GM23248 (cell line): Measurements from ENCODE around the gene DCDC2. TPM values are rescaled to one million over a fixed set of nuclear protein-coding genes. Genes with fewer than 3 reads are reported as not detected.
"Not testable (repeated sequence)": the region's sequence is repeated elsewhere in the genome, so short reads cannot be mapped to it uniquely, and the experiment has no call there.

Experiments used
- DNase-seq: peaks from one replicate; pipeline ENCODE4 v3.0.0-alpha.2; 2015
- H2AFZ ChIP-seq: fragments of 200-600 bp; sonication (generic); 2 replicates; pipeline ENCODE4 v1.6.1; 2016; ENCODE audit warnings: antibody characterized with exemption
- H3F3A ChIP-seq: fragments of 200-600 bp; sonication (generic); 2 replicates; pipeline ENCODE4 v1.6.1; 2016; ENCODE audit warnings: mild to moderate bottlenecking, antibody characterized with exemption, mixed run types; ENCODE audit not compliant: insufficient read depth
- H3K27ac ChIP-seq: fragments of 200-600 bp; sonication (generic); 2 replicates; pipeline ENCODE4 v1.5.1; 2016; ENCODE audit warnings: mild to moderate bottlenecking
- H3K27me3 ChIP-seq: fragments of 200-600 bp; sonication (generic); replicated peaks from 2 replicates; pipeline ENCODE4 v1.6.1; 2016; ENCODE audit warnings: mild to moderate bottlenecking; ENCODE audit not compliant: insufficient read depth
- H3K36me3 ChIP-seq: fragments of 200-600 bp; sonication (generic); 2 replicates; pipeline ENCODE4 v1.6.1; 2016; ENCODE audit warnings: low read depth, mild to moderate bottlenecking
- H3K4me1 ChIP-seq: fragments of 200-600 bp; sonication (generic); 2 replicates; pipeline ENCODE4 v1.6.1; 2016; ENCODE audit warnings: mild to moderate bottlenecking; ENCODE audit not compliant: insufficient read depth
- H3K4me2 ChIP-seq: fragments of 200-600 bp; sonication (generic); one replicate; pipeline ENCODE4 v1.6.1; 2016; ENCODE audit warnings: mild to moderate bottlenecking; ENCODE audit not compliant: unreplicated experiment
- H3K4me3 ChIP-seq: fragments of 200-600 bp; sonication (generic); 2 replicates; pipeline ENCODE4 v1.5.1; 2016; ENCODE audit warnings: mild to moderate bottlenecking
- H3K79me2 ChIP-seq: fragments of 200-600 bp; sonication (generic); 2 replicates; pipeline ENCODE4 v1.6.1; 2016; ENCODE audit warnings: mild to moderate bottlenecking; ENCODE audit not compliant: insufficient read depth
- H3K9ac ChIP-seq: fragments of 200-600 bp; sonication (generic); 2 replicates; pipeline ENCODE4 v1.6.1; 2016; ENCODE audit warnings: mild to moderate bottlenecking
- H3K9me2 ChIP-seq: fragments of 200-600 bp; sonication (generic); 2 replicates; pipeline ENCODE4 v1.6.1; 2016; ENCODE audit warnings: mixed run types, mild to moderate bottlenecking, moderate library complexity; ENCODE audit not compliant: insufficient read depth
- H3K9me3 ChIP-seq: fragments of 200-600 bp; sonication (generic); one replicate; pipeline ENCODE4 v1.6.1; 2017; ENCODE audit warnings: low read depth
- H4K20me1 ChIP-seq: fragments of 200-600 bp; sonication (generic); 2 replicates; pipeline ENCODE4 v1.6.0; 2016; ENCODE audit not compliant: insufficient read depth
- EZH2 ChIP-seq: fragments of 200-600 bp; sonication (generic); IDR thresholded peaks from 2 replicates; pipeline ENCODE4 v1.6.1; 2018; ENCODE audit warnings: antibody characterized with exemption, mild to moderate bottlenecking; ENCODE audit not compliant: insufficient read depth, poor library complexity, severe bottlenecking
- EZH2phosphoT487 ChIP-seq: fragments of 200-600 bp; sonication (generic); IDR thresholded peaks from 2 replicates; pipeline ENCODE4 v1.6.1; 2018; ENCODE audit warnings: antibody characterized with exemption, moderate library complexity, mild to moderate bottlenecking, low read depth; ENCODE audit not compliant: insufficient read depth
- WGBS, 2 experiments: methylation state at CpG; one replicate each; pipeline ENCODE4 v1.1.6; 2015 to 2017; ENCODE audit warnings: low lambda C conversion rate in 2 of 2, low coverage in 1 of 2; ENCODE audit errors: missing lambda C conversion rate in 2 of 2; 5-methylcytosine and 5-hydroxymethylcytosine counted together
- in situ Hi-C: fragments of 300-500 bp; cut with MboI; formaldehyde crosslinking; loops from 2 replicates; pipeline ENCODE4 v1.15.0; 2020
- polyA plus RNA-seq: library from polyadenylated mRNA; unstranded; fragments of >200 nt; fragmentation: Nextera tagmentation; extraction: Ambion mirVana; gene quantifications from 2 replicates; pipeline ENCODE4 v1.2.1, GENCODE V29; 2016
- total RNA-seq: library from RNA; depleted of rRNA; stranded (reverse); fragments of >200 nt; shearing (Covaris generic); gene quantifications from 2 replicates; pipeline ENCODE4 v1.2.3, GENCODE V29; 2014

The DCDC2 gene
- total and polyA plus RNA-seq, 2 experiments from 2014 or later: not detected

- TF ChIP-seq EZH2phosphoT487 (no peak), EZH2 (no peak)
- 0 out of 2 replicates have a peak, but pooled peaks cover 5% of the 10 kb centered on the region for H3K27me3 ChIP-seq
- no peak overlapping the region for H2AFZ ChIP-seq
- DNase-seq: no peak
- H3K27ac ChIP-seq: no peak overlapping the region
- 65 to 71% methylated on average over 4 of the region's 4 CpGs for WGBS, 2 experiments
- H3K9me2 ChIP-seq: no peaks in the 10 kb centered on the region
- H3K4me1 ChIP-seq: peaks cover 16% of the 10 kb centered on the region
- no peak overlapping the region for H3K4me2 ChIP-seq
- H3K9ac ChIP-seq: no peak overlapping the region
- no peak overlapping the region for H3K4me3 ChIP-seq
- H3K9me3 ChIP-seq: no peaks in the 10 kb centered on the region
- peaks cover 38% of the 10 kb centered on the region for H3K79me2 ChIP-seq
- no peaks in the 10 kb centered on the region for H3K36me3 ChIP-seq
- in situ Hi-C loops: no loop called here
- no peaks in the 10 kb centered on the region; the same call in 1 of the 2 replicates for H3F3A ChIP-seq
- H4K20me1 ChIP-seq: no peaks in the 10 kb centered on the region
These were observed 43.6 kb upstream of the DCDC2 start for GRCh38 chr6:24401458-24401857.

GRCh38 chr6:24400045-24401039 is 42.5 kb upstream of the DCDC2 start:
- H3K4me3 ChIP-seq, H3K9ac ChIP-seq, H4K20me1 ChIP-seq, H3F3A ChIP-seq, DNase-seq, H3K4me2 ChIP-seq, H3K27ac ChIP-seq, H3K36me3 ChIP-seq, H3K9me3 ChIP-seq, H3K27me3 ChIP-seq, in situ Hi-C loops, H3K9me2 ChIP-seq: not testable (repeated sequence)
- WGBS, 2 experiments: 14 to 18% methylated on average over 17 of the region's 17 CpGs
- Histone ChIP-seq H3K4me1 (peaks cover 18% of the 10 kb centered on the region), H2AFZ (peak overlapping the region; percentile 24; the same call in 1 of the 2 replicates), H3K79me2 (peaks cover 36% of the 10 kb centered on the region)

DNA sequence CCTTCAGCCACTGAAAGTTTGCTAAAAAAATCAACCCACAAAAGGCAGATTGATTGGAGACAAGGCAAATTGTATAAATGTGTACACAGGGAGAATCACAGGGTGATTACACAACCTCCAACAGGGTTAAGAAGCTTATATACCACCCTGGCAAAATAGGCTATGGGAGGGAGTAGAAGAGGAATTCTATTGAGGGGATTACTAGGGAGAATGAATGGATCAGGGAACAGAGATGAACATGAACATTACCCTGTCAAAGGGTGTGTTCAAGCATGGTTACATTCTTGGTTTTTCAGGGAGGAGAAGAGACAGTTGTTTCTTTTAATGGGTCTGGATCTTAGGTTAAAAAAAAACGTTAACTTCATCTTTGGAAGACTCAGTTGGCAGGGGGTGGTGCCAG is 39.8 kb upstream of the DCDC2 start:
- Histone ChIP-seq H2AFZ (no peak overlapping the region), H3K4me3 (no peak overlapping the region), H4K20me1 (no peaks in the 10 kb centered on the region), H3F3A (peaks cover 16% of the 10 kb centered on the region), H3K27ac (no peak overlapping the region), H3K27me3 (0 out of 2 replicates have a peak, but pooled peaks cover 5% of the 10 kb centered on the region), H3K9me3 (no peaks in the 10 kb centered on the region), H3K9me2 (no peaks in the 10 kb centered on the region), H3K36me3 (no peaks in the 10 kb centered on the region), H3K9ac (no peak overlapping the region), H3K4me2 (no peak overlapping the region), H3K4me1 (peaks cover 14% of the 10 kb centered on the region), H3K79me2 (peaks cover 9% of the 10 kb centered on the region)
- in situ Hi-C loops: no loop called here
- no peak for DNase-seq
- 46 to 50% methylated on average over 1 of the region's 1 CpG for WGBS, 2 experiments
- no peak for TF ChIP-seq EZH2phosphoT487
- TF ChIP-seq EZH2: no peak

GRCh38 chr6:24396824-24397223 is 39.0 kb upstream of the DCDC2 start:
- peaks cover 16% of the 10 kb centered on the region for H3F3A ChIP-seq
- H3K36me3 ChIP-seq: no peaks in the 10 kb centered on the region
- DNase-seq: no peak
- H4K20me1 ChIP-seq: no peaks in the 10 kb centered on the region
- H3K9me3 ChIP-seq: no peaks in the 10 kb centered on the region
- H3K4me3 ChIP-seq: no peak overlapping the region
- H3K27ac ChIP-seq: no peak overlapping the region
- no peak overlapping the region for H2AFZ ChIP-seq
- peaks cover 10% of the 10 kb centered on the region for H3K4me1 ChIP-seq
- WGBS, 2 experiments: 48 to 62% methylated on average over 1 of the region's 1 CpG
- H3K79me2 ChIP-seq: peaks cover under 1% of the 10 kb centered on the region; the same call in 1 of the 2 replicates
- no peaks in the 10 kb centered on the region for H3K9me2 ChIP-seq
- H3K9ac ChIP-seq: no peak overlapping the region
- TF ChIP-seq EZH2 (no peak), EZH2phosphoT487 (no peak)
- H3K4me2 ChIP-seq: no peak overlapping the region
- in situ Hi-C loops: no loop called here
- 0 out of 2 replicates have a peak, but pooled peaks cover 5% of the 10 kb centered on the region for H3K27me3 ChIP-seq
